ENCODE results near the gene SOWAHD.

GRCh38 chrX:119735467-119735866, 22.9 kb upstream of the SOWAHD start:
- no peak for TF ChIP-seq CTCF (IDR thresholded peaks at IDR 0.05)
- no peak for TF ChIP-seq EP300 (IDR thresholded peaks at IDR 0.05)
- no peak for TF ChIP-seq POLR2AphosphoS5 (IDR thresholded peaks at IDR 0.05)
- TF ChIP-seq POLR2A (IDR thresholded peaks at IDR 0.05), result no peak

Measured in gastroesophageal sphincter (tissue), 3 donors.